ENCODE measurements around the gene ARHGEF3. TPM values are rescaled to one million over a fixed set of nuclear protein-coding genes. Genes with fewer than 3 reads are reported as not detected.

ARHGEF3 gene
- total RNA-seq, 1 experiment from 2014 or later, result 7.9 TPM

- Mint-ChIP-seq H3K9me3 (no peaks in the 10 kb centered on the region), H3K27ac (no peak overlapping the region), H3K27me3 (ENCODE audit: low read depth) (no peaks in the 10 kb centered on the region), H3K36me3 (no peaks in the 10 kb centered on the region), H3K4me1 (peaks cover 8% of the 10 kb centered on the region; the same call in 1 of the 2 replicates), H3K4me3 (no peak overlapping the region)
- POLR2A ChIA-PET, result no interaction called here
- ATAC-seq (no peak), DNase-seq (ENCODE audit: low spot score) (no peak)
- CTCF ChIA-PET, result interaction anchor here (0.9 to 5.1 kb wide), 3 partner anchors 11 to 87 kb away, joined by 3 to 32 read pairs (median 13); partner anchors contain the start of gene ARHGEF3
- TF ChIP-seq ZNF512 (CRISPR knock-in tag; IDR thresholded peaks at IDR 0.05; ENCODE audit: borderline replicate concordance), result no peak
- no peak for TF ChIP-seq FOXK1 (CRISPR knock-in tag; IDR thresholded peaks at IDR 0.05)
- TF ChIP-seq AFF4 (CRISPR knock-in tag; IDR thresholded peaks at IDR 0.05; ENCODE audit: borderline replicate concordance), result no peak
Measured at GRCh38 chr3:56789076-56789475, 12.7 kb downstream of the ARHGEF3 start.

- TF ChIP-seq SOX15 (CRISPR knock-in tag; IDR thresholded peaks at IDR 0.05), result no peak
- TF ChIP-seq ZNF317 (CRISPR knock-in tag; IDR thresholded peaks at IDR 0.05; ENCODE audit: borderline replicate concordance, low read depth), result no peak
- TF ChIP-seq IRF1 (CRISPR knock-in tag; IDR thresholded peaks at IDR 0.05), result no peak
- TF ChIP-seq ZMAT4 (CRISPR knock-in tag; IDR thresholded peaks at IDR 0.05), result no peak
- no peak for TF ChIP-seq ZNF232 (CRISPR knock-in tag; IDR thresholded peaks at IDR 0.05)
- no peak for TF ChIP-seq E2F4 (CRISPR knock-in tag; IDR thresholded peaks at IDR 0.05; ENCODE audit: borderline replicate concordance, low read depth)
- no peak for TF ChIP-seq AR (CRISPR knock-in tag; IDR thresholded peaks at IDR 0.05)
- no peak for TF ChIP-seq ZNF423 (CRISPR knock-in tag; IDR thresholded peaks at IDR 0.05)
- no peak for TF ChIP-seq NFE2L1 (CRISPR knock-in tag; IDR thresholded peaks at IDR 0.05)
- no peak for TF ChIP-seq RELA (CRISPR knock-in tag; IDR thresholded peaks at IDR 0.05; ENCODE audit: borderline replicate concordance)
- TF ChIP-seq MXD4 (CRISPR knock-in tag; IDR thresholded peaks at IDR 0.05; ENCODE audit: borderline replicate concordance), result no peak
- no peak for TF ChIP-seq HMGA2 (CRISPR knock-in tag; IDR thresholded peaks at IDR 0.05)
- TF ChIP-seq TCF7 (CRISPR knock-in tag; IDR thresholded peaks at IDR 0.05; ENCODE audit: low read depth), result no peak
- TF ChIP-seq ZNF425 (CRISPR knock-in tag; conservative IDR thresholded peaks at IDR 0.05), result no peak
- no peak for TF ChIP-seq CREB1 (CRISPR knock-in tag; IDR thresholded peaks at IDR 0.05)
- no peak for TF ChIP-seq USF1 (CRISPR knock-in tag; IDR thresholded peaks at IDR 0.05)
- no peak for TF ChIP-seq E2F1 (CRISPR knock-in tag; IDR thresholded peaks at IDR 0.05)
- POLR2A ChIA-PET, result no interaction called here
- Mint-ChIP-seq H3K4me1 (peaks cover 13% of the 10 kb centered on the region; the same call in 1 of the 2 replicates), H3K27ac (no peak overlapping the region), H3K9me3 (no peaks in the 10 kb centered on the region), H3K4me3 (no peak overlapping the region), H3K27me3 (ENCODE audit: low read depth) (no peaks in the 10 kb centered on the region), H3K36me3 (no peaks in the 10 kb centered on the region)
- CTCF ChIA-PET, result interaction anchor here (0.9 to 5.1 kb wide), 3 partner anchors 11 to 87 kb away, joined by 3 to 32 read pairs (median 13); partner anchors contain the start of gene ARHGEF3
- no peak for DNase-seq (ENCODE audit: low spot score)
- ATAC-seq, result no peak
Measured at GRCh38 chr3:56788521-56788920, 13.2 kb downstream of the ARHGEF3 start.

Data from WTC11 (cell line).